HEK293 (cell line): ENCODE results near the gene IRX2.

Experiments
- CTCF ChIA-PET: fragments of 350-600 bp; formaldehyde crosslinking; extraction: SDS; loops from one replicate; lab custom pipeline; 2021; ENCODE audit warnings: antibody characterized with exemption; lab: Yijun Ruan, JAX
- POLR2A ChIA-PET: fragments of 300-600 bp; formaldehyde crosslinking; extraction: SDS; loops from one replicate; lab custom pipeline; 2020; ENCODE audit warnings: antibody characterized with exemption, inconsistent platforms; lab: Yijun Ruan, JAX
- H3K27ac ChIP-seq: fragments of 200-500 bp; sonication (Bioruptor generic); 2 replicates; pipeline ENCODE4 v1.5.1; 2014; ENCODE audit warnings: low read depth, low read length, control low read depth, inconsistent platforms; ENCODE audit errors: extremely low read depth
- H3K36me3 ChIP-seq, 2 experiments: fragments of 200-500 bp in 1 of 2; sonication (Bioruptor generic) in 1 of 2; 1 replicate in 1 of 2; 2 replicates in 1 of 2; pipeline ENCODE4 v1.5.1; 2014 to 2017; ENCODE audit warnings: inconsistent platforms in 2 of 2, low read length in 2 of 2; ENCODE audit not compliant: control insufficient read depth in 2 of 2, insufficient read depth in 1 of 2
- H3K4me1 ChIP-seq: fragments of 200-500 bp; sonication (Bioruptor generic); 2 replicates; pipeline ENCODE4 v1.5.1; 2014; ENCODE audit warnings: mild to moderate bottlenecking, low read length, inconsistent platforms; ENCODE audit not compliant: control insufficient read depth, insufficient read depth
- H3K4me3 ChIP-seq: 2 replicates; pipeline ENCODE4 v1.5.1; 2011; ENCODE audit warnings: low read depth, mild to moderate bottlenecking, control low read depth, low read length, moderate library complexity
- H3K9me3 ChIP-seq: fragments of 200-500 bp; sonication (Bioruptor generic); 2 replicates; pipeline ENCODE4 v1.5.1; 2014; ENCODE audit warnings: low read depth, low read length, inconsistent platforms; ENCODE audit not compliant: control insufficient read depth, insufficient read depth
- AEBP2 ChIP-seq: fragments of 450-650 bp; formaldehyde crosslinking; IDR thresholded peaks from 2 replicates; pipeline ENCODE4 v1.5.1; 2016; ENCODE audit warnings: missing biosample characterization, missing genetic modification characterization, borderline replicate concordance
- GLI2 ChIP-seq: fragments of 450-650 bp; formaldehyde crosslinking; IDR thresholded peaks from 2 replicates; pipeline ENCODE4; 2017; ENCODE audit warnings: missing biosample characterization, missing genetic modification characterization, low read depth, borderline replicate concordance
- KLF17 ChIP-seq: fragments of 450-650 bp; formaldehyde crosslinking; IDR thresholded peaks from 2 replicates; pipeline ENCODE4 v1.5.1; 2016; ENCODE audit warnings: missing biosample characterization, missing genetic modification characterization
- PRDM2 ChIP-seq: fragments of 450-650 bp; formaldehyde crosslinking; IDR thresholded peaks from 2 replicates; pipeline ENCODE4 v1.5.1; 2016; ENCODE audit warnings: missing biosample characterization, missing genetic modification characterization, borderline replicate concordance
- RBAK ChIP-seq: fragments of 450-650 bp; formaldehyde crosslinking; IDR thresholded peaks from 2 replicates; pipeline ENCODE4 v1.5.1; 2016; ENCODE audit warnings: missing biosample characterization, missing genetic modification characterization
- ZNF155 ChIP-seq: fragments of 450-650 bp; formaldehyde crosslinking; IDR thresholded peaks from 2 replicates; pipeline ENCODE4 v1.5.1; 2016; ENCODE audit warnings: missing biosample characterization, missing genetic modification characterization
- ZNF174 ChIP-seq: fragments of 450-650 bp; formaldehyde crosslinking; IDR thresholded peaks from 2 replicates; pipeline ENCODE4 v1.5.0; 2017; ENCODE audit warnings: missing biosample characterization, mild to moderate bottlenecking, missing genetic modification characterization
- ZNF184 ChIP-seq: fragments of 450-650 bp; IDR thresholded peaks from 2 replicates; pipeline ENCODE4 v1.5.1; 2018; ENCODE audit warnings: missing biosample characterization, mild to moderate bottlenecking, missing genetic modification characterization
- ZNF394 ChIP-seq: fragments of 450-650 bp; formaldehyde crosslinking; IDR thresholded peaks from 2 replicates; pipeline ENCODE4 v1.5.1; 2016; ENCODE audit warnings: missing biosample characterization, missing genetic modification characterization, mild to moderate bottlenecking, moderate library complexity, borderline replicate concordance
- ZNF777 ChIP-seq: fragments of 450-650 bp; formaldehyde crosslinking; IDR thresholded peaks from 2 replicates; pipeline ENCODE4 v1.5.1; 2017; ENCODE audit warnings: missing biosample characterization, missing genetic modification characterization, borderline replicate concordance
- ZNF837 ChIP-seq: fragments of 450-650 bp; formaldehyde crosslinking; IDR thresholded peaks from 2 replicates; pipeline ENCODE4 v1.5.1; 2016; ENCODE audit warnings: missing biosample characterization, missing genetic modification characterization
- TF ChIP-seq, protein P1 (sequence below): fragments of 450-650 bp; formaldehyde crosslinking; IDR thresholded peaks from 2 replicates; pipeline ENCODE4 v1.5.0; 2017; ENCODE audit warnings: missing biosample characterization, missing genetic modification characterization, borderline replicate concordance
- TF ChIP-seq, protein P2 (sequence below): sonication (generic); formaldehyde crosslinking; IDR thresholded peaks from 2 replicates; pipeline ENCODE4 v1.8.1; 2022; ENCODE audit warnings: mild to moderate bottlenecking, moderate library complexity, missing genetic modification reagents

The IRX2 gene

DNA sequence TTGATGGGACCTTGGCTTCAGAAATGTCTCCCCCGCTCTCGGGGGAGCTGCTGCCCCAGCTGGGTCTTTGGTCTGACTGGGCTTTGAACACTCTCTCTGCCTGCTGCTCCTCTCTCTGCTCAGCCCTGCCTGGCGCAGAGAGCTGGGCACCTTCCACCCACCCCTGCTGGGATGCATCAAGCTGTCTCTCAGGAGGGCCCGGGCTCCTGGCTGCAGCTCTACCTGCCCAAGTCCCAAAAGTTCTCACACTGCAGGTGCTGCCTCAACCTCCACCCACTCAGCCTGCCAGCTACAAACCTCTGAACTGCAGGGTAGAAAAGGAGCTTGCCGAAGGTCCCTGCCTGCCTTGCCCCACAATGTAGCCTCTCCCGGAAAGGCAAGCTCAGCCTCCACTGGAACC, 36.7 kb downstream of the IRX2 start:
- TF ChIP-seq ZNF155 (tag by site-specific recombination) (no peak), ZNF394 (tag by site-specific recombination) (no peak), GLI2 (tag by site-specific recombination) (no peak), ZNF174 (tag by site-specific recombination) (no peak), KLF17 (tag by site-specific recombination) (no peak), ZNF837 (no peak), PRDM2 (tag by site-specific recombination) (no peak), AEBP2 (tag by site-specific recombination) (no peak)
- TF ChIP-seq, protein P1, sequence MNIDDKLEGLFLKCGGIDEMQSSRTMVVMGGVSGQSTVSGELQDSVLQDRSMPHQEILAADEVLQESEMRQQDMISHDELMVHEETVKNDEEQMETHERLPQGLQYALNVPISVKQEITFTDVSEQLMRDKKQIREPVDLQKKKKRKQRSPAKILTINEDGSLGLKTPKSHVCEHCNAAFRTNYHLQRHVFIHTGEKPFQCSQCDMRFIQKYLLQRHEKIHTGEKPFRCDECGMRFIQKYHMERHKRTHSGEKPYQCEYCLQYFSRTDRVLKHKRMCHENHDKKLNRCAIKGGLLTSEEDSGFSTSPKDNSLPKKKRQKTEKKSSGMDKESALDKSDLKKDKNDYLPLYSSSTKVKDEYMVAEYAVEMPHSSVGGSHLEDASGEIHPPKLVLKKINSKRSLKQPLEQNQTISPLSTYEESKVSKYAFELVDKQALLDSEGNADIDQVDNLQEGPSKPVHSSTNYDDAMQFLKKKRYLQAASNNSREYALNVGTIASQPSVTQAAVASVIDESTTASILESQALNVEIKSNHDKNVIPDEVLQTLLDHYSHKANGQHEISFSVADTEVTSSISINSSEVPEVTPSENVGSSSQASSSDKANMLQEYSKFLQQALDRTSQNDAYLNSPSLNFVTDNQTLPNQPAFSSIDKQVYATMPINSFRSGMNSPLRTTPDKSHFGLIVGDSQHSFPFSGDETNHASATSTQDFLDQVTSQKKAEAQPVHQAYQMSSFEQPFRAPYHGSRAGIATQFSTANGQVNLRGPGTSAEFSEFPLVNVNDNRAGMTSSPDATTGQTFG, result no peak
- TF ChIP-seq, protein P2, sequence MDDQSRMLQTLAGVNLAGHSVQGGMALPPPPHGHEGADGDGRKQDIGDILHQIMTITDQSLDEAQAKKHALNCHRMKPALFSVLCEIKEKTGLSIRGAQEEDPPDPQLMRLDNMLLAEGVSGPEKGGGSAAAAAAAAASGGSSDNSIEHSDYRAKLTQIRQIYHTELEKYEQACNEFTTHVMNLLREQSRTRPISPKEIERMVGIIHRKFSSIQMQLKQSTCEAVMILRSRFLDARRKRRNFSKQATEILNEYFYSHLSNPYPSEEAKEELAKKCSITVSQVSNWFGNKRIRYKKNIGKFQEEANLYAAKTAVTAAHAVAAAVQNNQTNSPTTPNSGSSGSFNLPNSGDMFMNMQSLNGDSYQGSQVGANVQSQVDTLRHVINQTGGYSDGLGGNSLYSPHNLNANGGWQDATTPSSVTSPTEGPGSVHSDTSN (CRISPR knock-in tag), result no peak
- CTCF ChIA-PET, result interaction anchor here (0.6 kb wide), 1 partner anchor 1485 kb away, joined by 3 read pairs; no protein-coding TSS in a partner anchor

GRCh38 chr5:2714026-2714425, 37.5 kb downstream of the IRX2 start:
- H3K36me3 ChIP-seq, result no peaks in the 10 kb centered on the region
- no peak overlapping the region for H3K27ac ChIP-seq
- TF ChIP-seq RBAK (no peak), ZNF777 (tag by site-specific recombination) (no peak), ZNF184 (tag by site-specific recombination) (no peak)
- CTCF ChIA-PET, result interaction anchor here (0.6 kb wide), 1 partner anchor 1486 kb away, joined by 3 read pairs; no protein-coding TSS in a partner anchor
- no peaks in the 10 kb centered on the region for H3K4me1 ChIP-seq
- POLR2A ChIA-PET, result no interaction called here
- no peaks in the 10 kb centered on the region for H3K9me3 ChIP-seq
- H3K4me3 ChIP-seq, result no peak overlapping the region

More for the DNA sequence above, 36.7 kb downstream of the IRX2 start:
- Histone ChIP-seq H3K4me3 (no peak overlapping the region), H3K9me3 (no peaks in the 10 kb centered on the region), H3K27ac (no peak overlapping the region), H3K36me3 (no peaks in the 10 kb centered on the region), H3K4me1 (no peaks in the 10 kb centered on the region)
- POLR2A ChIA-PET, result no interaction called here
